Ovary (tissue), 3 donors: ENCODE results near the gene ATP13A3.

Source experiments
- POLR2A ChIP-seq: fragments of 450-650 bp; IDR thresholded peaks from one replicate; pipeline ENCODE4 v1.6.1; 2017; ENCODE audit warnings: antibody characterized with exemption, mild to moderate bottlenecking, moderate library complexity
- TF ChIP-seq, protein P1 (sequence below), 3 donors: fragments of 450-650 bp in 2 of 3; fragments of 200-600 bp in 1 of 3; IDR thresholded peaks; one replicate each; pipeline versions ENCODE4 v1.5.1 to v1.8.0; 2016 to 2022; ENCODE audit warnings: antibody characterized with exemption in 3 of 3, mild to moderate bottlenecking in 1 of 3
- donor health status: DM: no; HTN: no; CAD: no.

GRCh38 chr3:194422188-194422587 lies 64.6 kb downstream of the ATP13A3 start:
- TF ChIP-seq, protein P1, sequence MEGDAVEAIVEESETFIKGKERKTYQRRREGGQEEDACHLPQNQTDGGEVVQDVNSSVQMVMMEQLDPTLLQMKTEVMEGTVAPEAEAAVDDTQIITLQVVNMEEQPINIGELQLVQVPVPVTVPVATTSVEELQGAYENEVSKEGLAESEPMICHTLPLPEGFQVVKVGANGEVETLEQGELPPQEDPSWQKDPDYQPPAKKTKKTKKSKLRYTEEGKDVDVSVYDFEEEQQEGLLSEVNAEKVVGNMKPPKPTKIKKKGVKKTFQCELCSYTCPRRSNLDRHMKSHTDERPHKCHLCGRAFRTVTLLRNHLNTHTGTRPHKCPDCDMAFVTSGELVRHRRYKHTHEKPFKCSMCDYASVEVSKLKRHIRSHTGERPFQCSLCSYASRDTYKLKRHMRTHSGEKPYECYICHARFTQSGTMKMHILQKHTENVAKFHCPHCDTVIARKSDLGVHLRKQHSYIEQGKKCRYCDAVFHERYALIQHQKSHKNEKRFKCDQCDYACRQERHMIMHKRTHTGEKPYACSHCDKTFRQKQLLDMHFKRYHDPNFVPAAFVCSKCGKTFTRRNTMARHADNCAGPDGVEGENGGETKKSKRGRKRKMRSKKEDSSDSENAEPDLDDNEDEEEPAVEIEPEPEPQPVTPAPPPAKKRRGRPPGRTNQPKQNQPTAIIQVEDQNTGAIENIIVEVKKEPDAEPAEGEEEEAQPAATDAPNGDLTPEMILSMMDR (IDR thresholded peaks at IDR 0.05) = no peak
- no peak for TF ChIP-seq POLR2A
